Measurements from ENCODE around the gene ATP10A. TPM values are rescaled to one million over a fixed set of nuclear protein-coding genes. Genes with fewer than 3 reads are reported as not detected.

Gene ATP10A
- total RNA-seq, 1 experiment from 2014 or later: 2.1 TPM

DNA sequence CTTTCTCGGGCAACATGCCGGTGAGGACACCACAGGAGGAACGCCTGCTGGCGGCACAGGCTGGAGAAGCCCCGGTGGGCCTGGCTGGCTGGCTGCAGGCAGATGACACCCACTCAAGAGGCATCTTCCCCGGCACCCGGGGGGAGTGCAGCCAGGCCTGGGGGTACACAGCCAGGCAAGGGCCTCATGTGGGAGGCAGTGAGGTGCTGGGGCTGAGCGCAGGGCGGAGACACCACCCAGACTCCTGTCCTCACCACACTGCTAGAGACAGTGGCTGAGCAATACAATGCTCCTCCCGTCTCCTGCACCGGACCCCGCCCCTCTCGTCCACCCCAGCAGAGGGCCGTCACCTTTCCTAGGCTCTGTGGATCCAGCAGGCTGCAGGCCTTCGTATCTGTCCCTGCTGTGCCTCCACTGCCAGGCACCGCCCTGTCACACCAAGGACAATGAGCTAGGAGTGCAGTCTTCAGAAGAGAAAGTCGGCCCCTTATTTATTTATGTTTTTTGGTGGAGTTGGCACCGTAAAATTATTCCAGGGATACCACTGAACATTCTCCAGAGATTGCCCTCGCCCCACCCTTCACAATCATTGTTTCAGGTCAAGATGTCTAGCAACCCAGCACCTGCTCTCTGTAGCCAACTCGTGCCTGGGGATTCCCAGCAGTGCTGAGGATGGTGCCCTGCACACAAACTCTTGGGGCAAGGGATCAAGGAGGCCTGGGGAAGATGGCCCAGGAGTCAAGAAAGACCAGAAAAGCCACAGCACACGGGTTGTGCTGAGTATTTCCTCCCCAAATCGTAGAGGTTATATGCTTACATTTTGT, 129.1 kb downstream of the ATP10A start:
- ChIA-PET CTCF (no interaction called here), POLR2A (no interaction called here)
- Mint-ChIP-seq H3K27me3 (ENCODE audit: low read depth) (no peaks in the 10 kb centered on the region), H3K9me3 (0 out of 2 replicates have a peak, but pooled peaks cover 7% of the 10 kb centered on the region), H3K27ac (no peak overlapping the region), H3K4me3 (no peak overlapping the region), H3K36me3 (no peaks in the 10 kb centered on the region), H3K4me1 (no peaks in the 10 kb centered on the region)
- ATAC-seq: peak; percentile 51
- DNase-seq (ENCODE audit: low spot score): no peak
- TF ChIP-seq, protein P1, sequence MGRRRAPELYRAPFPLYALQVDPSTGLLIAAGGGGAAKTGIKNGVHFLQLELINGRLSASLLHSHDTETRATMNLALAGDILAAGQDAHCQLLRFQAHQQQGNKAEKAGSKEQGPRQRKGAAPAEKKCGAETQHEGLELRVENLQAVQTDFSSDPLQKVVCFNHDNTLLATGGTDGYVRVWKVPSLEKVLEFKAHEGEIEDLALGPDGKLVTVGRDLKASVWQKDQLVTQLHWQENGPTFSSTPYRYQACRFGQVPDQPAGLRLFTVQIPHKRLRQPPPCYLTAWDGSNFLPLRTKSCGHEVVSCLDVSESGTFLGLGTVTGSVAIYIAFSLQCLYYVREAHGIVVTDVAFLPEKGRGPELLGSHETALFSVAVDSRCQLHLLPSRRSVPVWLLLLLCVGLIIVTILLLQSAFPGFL (CRISPR knock-in tag; IDR thresholded peaks at IDR 0.05; ENCODE audit: borderline replicate concordance): no peak
- TF ChIP-seq CBFB (CRISPR knock-in tag; IDR thresholded peaks at IDR 0.05; ENCODE audit: low read depth) (no peak), FOXP1 (CRISPR knock-in tag; IDR thresholded peaks at IDR 0.05; ENCODE audit: borderline replicate concordance) (0 out of 2 replicates have a peak, but pooled peaks have one; percentile 33)

DNA sequence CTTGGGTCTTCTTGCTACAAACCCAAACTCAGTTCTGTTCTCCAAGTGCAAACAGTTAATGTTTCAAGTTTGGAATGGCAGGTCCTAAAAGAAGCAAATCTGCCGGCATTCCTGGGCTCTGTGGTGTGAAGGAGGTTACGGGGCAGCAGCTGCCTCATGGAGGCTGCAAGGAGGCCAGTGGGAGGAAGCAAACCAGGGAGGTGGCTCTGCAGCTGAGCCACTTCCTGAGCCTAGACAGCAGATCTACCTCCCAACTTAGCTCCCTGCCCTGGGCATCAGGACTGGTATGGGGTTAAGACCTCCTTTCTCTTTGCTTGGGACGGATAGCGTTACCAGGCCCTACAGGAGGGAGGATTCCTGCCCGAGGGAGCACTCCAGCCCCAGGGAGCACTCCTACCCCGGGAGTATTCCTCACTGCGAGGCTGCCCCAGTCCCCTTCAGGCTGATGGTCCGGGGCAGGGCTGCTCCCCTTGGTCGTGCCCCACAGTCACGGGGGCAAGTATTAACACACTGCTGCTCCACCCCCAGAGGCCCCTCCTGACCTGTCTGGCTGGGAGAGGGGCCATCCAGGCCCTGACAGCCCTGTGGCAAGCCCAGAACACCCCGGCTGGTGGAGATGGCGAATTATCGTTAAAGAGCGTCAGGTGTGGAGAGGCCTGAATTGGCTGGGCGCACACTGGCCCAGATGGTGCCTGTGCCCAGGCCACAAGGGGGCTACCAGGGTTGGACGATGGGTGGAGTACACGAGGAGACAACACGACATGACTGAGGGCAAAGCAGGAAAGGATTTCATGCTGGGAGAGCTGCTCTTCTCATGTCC, 129.9 kb downstream of the ATP10A start:
- H3K36me3 Mint-ChIP-seq: no peaks in the 10 kb centered on the region
- no peaks in the 10 kb centered on the region for H3K4me1 Mint-ChIP-seq
- no peaks in the 10 kb centered on the region for H3K27me3 Mint-ChIP-seq (ENCODE audit: low read depth)
- H3K4me3 Mint-ChIP-seq: no peak overlapping the region
- ChIA-PET CTCF (no interaction called here), POLR2A (no interaction called here)
- ATAC-seq (no peak), DNase-seq (ENCODE audit: low spot score) (no peak)
- no peak overlapping the region for H3K27ac Mint-ChIP-seq
- 0 out of 2 replicates have a peak, but pooled peaks cover 7% of the 10 kb centered on the region for H3K9me3 Mint-ChIP-seq
- TF ChIP-seq, protein P2, sequence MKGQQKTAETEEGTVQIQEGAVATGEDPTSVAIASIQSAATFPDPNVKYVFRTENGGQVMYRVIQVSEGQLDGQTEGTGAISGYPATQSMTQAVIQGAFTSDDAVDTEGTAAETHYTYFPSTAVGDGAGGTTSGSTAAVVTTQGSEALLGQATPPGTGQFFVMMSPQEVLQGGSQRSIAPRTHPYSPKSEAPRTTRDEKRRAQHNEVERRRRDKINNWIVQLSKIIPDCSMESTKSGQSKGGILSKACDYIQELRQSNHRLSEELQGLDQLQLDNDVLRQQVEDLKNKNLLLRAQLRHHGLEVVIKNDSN (CRISPR knock-in tag; IDR thresholded peaks at IDR 0.05): no peak
- TF ChIP-seq ZNF263 (CRISPR knock-in tag; IDR thresholded peaks at IDR 0.05; ENCODE audit: low read depth): peak; percentile 72; the same call in 1 of the 2 replicates

DNA sequence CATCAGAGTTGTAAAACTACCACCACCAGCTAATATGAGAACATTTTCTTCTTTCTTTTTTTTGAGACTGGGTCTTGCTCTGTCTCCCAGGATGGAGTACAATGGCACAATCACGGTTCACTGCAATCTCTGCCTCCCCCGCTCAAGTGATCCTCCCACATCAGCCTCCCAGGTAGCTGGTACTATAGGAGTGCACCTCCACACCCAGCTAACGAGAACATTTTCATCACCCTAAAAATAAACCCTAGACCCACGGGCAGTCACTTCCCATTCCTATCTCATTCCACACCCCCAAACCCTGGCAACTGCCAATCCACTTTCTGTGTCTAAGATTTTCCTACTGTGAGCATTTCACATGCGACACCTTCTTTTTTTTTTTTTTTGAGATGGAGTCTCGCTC, 130.9 kb downstream of the ATP10A start:
- Mint-ChIP-seq H3K9me3 (0 out of 2 replicates have a peak, but pooled peaks cover 7% of the 10 kb centered on the region), H3K36me3 (no peaks in the 10 kb centered on the region), H3K27me3 (ENCODE audit: low read depth) (no peaks in the 10 kb centered on the region), H3K4me3 (no peak overlapping the region), H3K4me1 (no peaks in the 10 kb centered on the region), H3K27ac (no peak overlapping the region)
- DNase-seq (ENCODE audit: low spot score): no peak
- ChIA-PET POLR2A (no interaction called here), CTCF (interaction anchor here (0.6 to 1.8 kb wide), 2 partner anchors 22 to 201 kb away, joined by 3 to 9 read pairs; no protein-coding TSS in a partner anchor)
- no peak for ATAC-seq
- TF ChIP-seq, protein P3, sequence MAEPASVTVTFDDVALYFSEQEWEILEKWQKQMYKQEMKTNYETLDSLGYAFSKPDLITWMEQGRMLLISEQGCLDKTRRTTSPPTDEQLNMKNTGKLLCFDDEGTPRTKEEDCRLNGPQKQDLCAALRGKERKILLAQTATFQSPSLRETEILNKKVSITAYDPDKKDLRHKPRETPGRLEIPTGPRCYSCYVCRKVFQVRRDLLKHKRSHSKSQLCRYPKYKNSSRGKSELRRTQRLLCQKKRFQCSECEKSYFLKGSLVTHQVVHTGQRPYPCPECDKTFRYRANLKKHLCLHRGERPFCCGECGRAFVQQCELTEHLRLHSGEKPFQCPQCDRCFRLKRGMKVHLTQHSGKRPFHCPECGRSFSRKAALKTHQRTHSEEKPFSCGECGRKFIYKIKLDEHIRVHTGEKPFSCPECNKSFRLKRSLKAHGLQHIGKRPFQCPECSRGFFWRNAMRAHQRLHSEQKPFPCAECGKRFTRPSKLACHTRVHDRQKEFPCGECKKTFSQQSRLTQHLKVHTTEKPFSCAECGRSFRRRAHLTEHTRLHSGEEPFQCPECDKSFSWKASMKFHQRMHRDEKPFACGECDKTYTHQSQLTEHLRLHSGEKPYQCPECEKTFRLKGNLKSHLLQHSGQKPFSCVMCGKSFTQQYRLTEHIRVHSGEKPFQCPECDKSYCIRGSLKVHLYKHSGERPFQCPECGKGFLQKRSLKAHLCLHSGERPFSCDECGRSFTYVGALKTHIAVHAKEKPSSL (CRISPR knock-in tag; conservative IDR thresholded peaks at IDR 0.05): no peak
- TF ChIP-seq, protein P4, sequence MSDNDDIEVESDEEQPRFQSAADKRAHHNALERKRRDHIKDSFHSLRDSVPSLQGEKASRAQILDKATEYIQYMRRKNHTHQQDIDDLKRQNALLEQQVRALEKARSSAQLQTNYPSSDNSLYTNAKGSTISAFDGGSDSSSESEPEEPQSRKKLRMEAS (CRISPR knock-in tag; IDR thresholded peaks at IDR 0.05): no peak

DNA sequence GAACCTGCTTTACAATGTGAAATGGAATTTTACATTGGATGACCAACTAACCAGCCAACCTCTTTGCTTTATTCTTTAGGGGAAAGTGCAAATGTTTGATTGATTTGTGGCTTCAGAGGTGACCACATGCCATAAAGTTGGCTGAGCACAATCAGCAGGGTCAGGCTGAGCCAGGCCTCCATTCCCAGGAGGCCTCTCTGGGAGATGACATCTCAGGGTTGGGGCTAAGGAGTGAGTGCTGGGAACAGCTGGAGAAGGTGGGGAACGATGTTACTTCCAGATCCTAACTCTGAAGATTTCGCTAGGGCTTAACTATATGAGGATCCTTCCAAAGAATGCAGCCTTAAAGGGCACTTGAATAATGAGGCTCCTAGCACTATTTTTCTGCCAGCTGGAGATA, 131.7 kb downstream of the ATP10A start:
- Mint-ChIP-seq H3K27me3 (ENCODE audit: low read depth) (no peaks in the 10 kb centered on the region), H3K36me3 (no peaks in the 10 kb centered on the region), H3K4me1 (no peaks in the 10 kb centered on the region), H3K4me3 (no peak overlapping the region), H3K9me3 (0 out of 2 replicates have a peak, but pooled peaks cover 7% of the 10 kb centered on the region), H3K27ac (no peak overlapping the region)
- ATAC-seq (no peak), DNase-seq (ENCODE audit: low spot score) (no peak)
- ChIA-PET POLR2A (no interaction called here), CTCF (interaction anchor here (1.8 kb wide), 1 partner anchor 21 kb away, joined by 9 read pairs; no protein-coding TSS in a partner anchor)
- no peak for TF ChIP-seq TEAD1 (CRISPR knock-in tag; IDR thresholded peaks at IDR 0.05)
- TF ChIP-seq, protein P5, sequence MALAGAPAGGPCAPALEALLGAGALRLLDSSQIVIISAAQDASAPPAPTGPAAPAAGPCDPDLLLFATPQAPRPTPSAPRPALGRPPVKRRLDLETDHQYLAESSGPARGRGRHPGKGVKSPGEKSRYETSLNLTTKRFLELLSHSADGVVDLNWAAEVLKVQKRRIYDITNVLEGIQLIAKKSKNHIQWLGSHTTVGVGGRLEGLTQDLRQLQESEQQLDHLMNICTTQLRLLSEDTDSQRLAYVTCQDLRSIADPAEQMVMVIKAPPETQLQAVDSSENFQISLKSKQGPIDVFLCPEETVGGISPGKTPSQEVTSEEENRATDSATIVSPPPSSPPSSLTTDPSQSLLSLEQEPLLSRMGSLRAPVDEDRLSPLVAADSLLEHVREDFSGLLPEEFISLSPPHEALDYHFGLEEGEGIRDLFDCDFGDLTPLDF (CRISPR knock-in tag; IDR thresholded peaks at IDR 0.05): no peak
- TF ChIP-seq KAT7 (CRISPR knock-in tag; IDR thresholded peaks at IDR 0.05; ENCODE audit: borderline replicate concordance): no peak
- TF ChIP-seq, protein P6, sequence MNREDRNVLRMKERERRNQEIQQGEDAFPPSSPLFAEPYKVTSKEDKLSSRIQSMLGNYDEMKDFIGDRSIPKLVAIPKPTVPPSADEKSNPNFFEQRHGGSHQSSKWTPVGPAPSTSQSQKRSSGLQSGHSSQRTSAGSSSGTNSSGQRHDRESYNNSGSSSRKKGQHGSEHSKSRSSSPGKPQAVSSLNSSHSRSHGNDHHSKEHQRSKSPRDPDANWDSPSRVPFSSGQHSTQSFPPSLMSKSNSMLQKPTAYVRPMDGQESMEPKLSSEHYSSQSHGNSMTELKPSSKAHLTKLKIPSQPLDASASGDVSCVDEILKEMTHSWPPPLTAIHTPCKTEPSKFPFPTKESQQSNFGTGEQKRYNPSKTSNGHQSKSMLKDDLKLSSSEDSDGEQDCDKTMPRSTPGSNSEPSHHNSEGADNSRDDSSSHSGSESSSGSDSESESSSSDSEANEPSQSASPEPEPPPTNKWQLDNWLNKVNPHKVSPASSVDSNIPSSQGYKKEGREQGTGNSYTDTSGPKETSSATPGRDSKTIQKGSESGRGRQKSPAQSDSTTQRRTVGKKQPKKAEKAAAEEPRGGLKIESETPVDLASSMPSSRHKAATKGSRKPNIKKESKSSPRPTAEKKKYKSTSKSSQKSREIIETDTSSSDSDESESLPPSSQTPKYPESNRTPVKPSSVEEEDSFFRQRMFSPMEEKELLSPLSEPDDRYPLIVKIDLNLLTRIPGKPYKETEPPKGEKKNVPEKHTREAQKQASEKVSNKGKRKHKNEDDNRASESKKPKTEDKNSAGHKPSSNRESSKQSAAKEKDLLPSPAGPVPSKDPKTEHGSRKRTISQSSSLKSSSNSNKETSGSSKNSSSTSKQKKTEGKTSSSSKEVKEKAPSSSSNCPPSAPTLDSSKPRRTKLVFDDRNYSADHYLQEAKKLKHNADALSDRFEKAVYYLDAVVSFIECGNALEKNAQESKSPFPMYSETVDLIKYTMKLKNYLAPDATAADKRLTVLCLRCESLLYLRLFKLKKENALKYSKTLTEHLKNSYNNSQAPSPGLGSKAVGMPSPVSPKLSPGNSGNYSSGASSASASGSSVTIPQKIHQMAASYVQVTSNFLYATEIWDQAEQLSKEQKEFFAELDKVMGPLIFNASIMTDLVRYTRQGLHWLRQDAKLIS (CRISPR knock-in tag; IDR thresholded peaks at IDR 0.05; ENCODE audit: borderline replicate concordance): no peak
- TF ChIP-seq, protein P7, sequence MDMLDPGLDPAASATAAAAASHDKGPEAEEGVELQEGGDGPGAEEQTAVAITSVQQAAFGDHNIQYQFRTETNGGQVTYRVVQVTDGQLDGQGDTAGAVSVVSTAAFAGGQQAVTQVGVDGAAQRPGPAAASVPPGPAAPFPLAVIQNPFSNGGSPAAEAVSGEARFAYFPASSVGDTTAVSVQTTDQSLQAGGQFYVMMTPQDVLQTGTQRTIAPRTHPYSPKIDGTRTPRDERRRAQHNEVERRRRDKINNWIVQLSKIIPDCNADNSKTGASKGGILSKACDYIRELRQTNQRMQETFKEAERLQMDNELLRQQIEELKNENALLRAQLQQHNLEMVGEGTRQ (CRISPR knock-in tag; IDR thresholded peaks at IDR 0.05): no peak
- no peak for TF ChIP-seq GTF2I (CRISPR knock-in tag; conservative IDR thresholded peaks at IDR 0.05)
- no peak for TF ChIP-seq CREB1 (CRISPR knock-in tag; IDR thresholded peaks at IDR 0.05)
- TF ChIP-seq FOXJ3 (CRISPR knock-in tag; IDR thresholded peaks at IDR 0.05; ENCODE audit: borderline replicate concordance): no peak

Data from WTC11 (cell line).